HUDEP-2 (cell line): Measurements from ENCODE around the gene ALPP.
"Not testable (repeated sequence)": the region's sequence is repeated elsewhere in the genome, so short reads cannot be mapped to it uniquely, and the experiment has no call there.

Experiments used
- DNase-seq, 76 experiments: peaks; one replicate each; lab custom pipeline; 2025; ENCODE audit not compliant: unreplicated experiment in 76 of 76; lab: John Stamatoyannopoulos, UW

ALPP gene

DNA sequence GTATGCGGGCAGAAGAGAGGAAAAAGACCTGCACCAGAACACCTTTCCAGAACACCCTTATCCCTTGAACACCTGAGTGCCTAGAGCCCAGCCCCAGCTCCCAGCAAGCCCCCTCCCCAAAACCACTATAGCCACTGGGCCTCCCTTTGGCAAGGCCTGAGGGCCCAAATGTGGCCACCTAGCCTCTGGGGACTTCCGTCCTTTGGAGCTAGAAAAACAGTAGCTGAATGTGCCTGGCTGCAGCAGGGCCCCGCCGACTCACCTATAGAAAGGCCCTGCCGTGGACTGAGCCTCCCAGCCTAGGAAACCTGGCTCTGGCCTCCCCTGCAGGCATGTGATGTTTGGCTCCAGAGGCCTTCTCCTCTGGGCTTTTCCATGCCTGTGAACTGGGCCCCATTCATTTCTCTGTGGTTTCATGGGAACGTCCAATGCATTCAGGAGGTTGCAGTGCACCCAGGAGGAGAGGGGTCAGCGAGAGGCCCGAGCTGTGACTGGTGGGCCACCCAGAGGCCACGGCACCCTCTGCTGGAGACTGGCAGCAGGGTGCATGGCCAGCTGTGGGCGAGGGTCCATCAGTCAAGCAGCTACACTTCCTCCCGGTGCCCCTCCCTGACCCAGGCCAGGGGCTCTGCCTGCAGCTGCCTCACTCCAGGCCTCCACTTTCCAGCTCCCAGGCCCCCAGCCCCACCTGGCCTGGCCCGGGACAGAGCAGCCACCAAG lies 15.3 kb upstream of the ALPP start:
- not testable (repeated sequence) for DNase-seq

GRCh38 chr2:232363784-232364615 lies 14.6 kb upstream of the ALPP start:
- no peak for DNase-seq

GRCh38 chr2:232364806-232365594 lies 13.6 kb upstream of the ALPP start:
- not testable (repeated sequence) for DNase-seq

- peak in 23 of 76 experiments; percentile 2 to 50 (median 17) for DNase-seq
Observed at GRCh38 chr2:232365621-232366321, 12.8 kb upstream of the ALPP start.

DNA sequence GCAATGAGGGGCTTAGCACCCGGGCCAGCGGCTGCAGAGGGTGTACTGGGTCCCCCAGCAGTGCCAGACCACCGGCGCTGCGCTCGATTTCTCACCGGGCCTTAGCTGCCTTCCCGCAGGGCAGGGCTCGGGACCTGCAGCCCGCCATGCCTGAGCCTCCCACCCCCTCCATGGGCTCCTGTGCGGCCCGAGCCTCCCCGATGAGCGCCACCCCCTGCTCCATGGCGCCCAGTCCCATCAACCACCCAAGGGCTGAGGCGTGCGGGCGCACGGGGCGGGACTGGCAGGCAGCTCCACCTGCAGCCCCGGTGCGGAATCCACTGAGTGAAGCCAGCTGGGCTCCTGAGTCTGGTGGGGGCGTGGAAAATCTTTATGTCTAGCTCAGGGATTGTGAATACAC lies 12.1 kb upstream of the ALPP start:
- not testable (repeated sequence) for DNase-seq

- DNase-seq: no peak
Observed at GRCh38 chr2:232367016-232367415, 11.5 kb upstream of the ALPP start.

DNA sequence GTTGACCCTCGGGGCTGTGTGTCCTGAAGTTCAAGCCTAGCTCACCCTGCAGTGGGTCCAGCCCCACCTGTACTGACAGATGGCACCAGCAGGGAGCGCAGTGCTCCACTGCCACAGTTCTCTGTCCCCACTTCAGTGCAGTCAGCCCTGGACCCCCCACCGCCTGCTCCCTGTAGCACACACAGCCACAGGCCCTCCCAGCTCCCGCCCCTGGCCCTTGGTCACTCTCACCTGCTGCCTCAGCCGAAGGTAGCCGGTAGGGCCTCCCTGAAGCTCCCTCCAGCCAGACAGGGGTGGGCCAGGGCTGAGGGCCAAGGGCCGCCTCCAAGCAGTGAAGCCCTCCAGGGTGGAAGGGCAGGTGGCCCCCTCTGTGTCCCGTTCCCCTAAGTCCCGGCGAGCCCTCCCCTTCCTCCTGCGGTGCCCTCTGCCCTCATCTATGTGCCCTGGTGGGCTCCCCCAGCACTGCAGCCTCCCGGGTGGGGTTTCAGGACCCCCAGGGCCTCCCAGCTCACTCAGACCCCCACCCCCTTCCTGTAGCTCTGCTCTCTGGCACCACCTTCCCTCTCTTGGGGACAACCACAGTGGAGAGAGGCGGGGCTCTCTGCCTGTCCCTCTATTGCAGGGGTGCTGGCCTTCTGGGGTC lies 10.8 kb upstream of the ALPP start:
- DNase-seq: peak in 3 of 76 experiments; percentile 6 to 13 (median 10)

GRCh38 chr2:232368311-232368731 lies 10.2 kb upstream of the ALPP start:
- DNase-seq: no peak

DNA sequence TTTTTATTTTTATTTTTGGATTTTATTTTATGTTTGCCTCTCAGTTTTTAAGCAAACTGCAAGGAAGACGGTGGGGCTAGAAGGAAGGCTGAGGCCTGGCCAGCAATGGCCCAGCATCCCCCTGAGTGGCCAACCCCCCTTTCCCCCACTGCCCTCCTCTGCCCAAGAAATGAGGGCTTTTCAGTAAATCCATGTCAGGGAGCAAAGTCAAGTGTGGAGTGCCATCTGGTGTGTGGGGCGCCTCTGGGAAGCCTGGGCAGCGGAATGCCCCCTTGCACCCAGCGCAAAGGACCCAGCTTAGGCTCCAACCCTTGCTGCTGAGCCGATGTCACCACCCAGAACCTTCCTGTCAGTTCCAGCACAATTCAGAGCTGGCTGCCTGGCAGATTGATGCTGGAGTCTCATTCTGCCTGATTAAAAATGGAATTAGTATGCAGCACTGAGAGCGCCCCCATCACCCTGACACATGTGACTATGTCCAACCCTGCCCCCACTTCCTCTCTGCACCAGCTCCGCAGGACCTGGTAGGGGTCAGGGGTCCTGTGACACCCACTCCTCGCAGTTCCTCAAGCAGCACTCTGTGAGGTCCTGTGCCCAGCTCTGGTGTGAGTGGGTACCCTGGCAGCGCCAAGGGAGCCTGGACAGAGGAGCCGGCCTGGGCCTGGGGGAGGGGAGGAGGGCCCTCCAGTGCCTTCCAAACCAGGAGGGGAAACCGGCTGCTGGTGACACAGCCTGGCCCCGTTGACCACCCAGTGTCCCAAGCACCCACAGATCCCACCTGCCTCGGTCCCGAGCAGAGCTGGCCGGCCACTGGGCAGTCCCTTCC lies 9.2 kb upstream of the ALPP start:
- DNase-seq: no peak

DNA sequence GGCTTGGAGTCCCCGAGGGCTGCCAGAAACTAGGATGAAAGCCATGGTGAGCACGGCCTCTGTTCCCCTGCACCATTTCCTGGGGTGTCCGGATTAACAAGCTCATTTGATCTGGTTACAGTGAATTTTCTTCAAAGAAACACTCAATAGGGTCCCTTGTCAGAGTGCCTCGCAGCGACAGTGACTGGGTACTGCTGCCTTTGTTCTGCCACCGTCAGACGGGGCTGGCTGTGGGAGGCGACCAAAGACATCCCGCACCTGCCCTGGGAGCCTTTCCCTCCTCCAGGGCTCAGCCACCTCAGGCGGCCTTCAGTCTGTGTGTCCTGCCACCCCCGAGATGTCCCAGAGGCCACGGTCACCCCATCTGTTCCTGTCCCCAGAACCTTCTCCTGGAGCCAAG lies 8.5 kb upstream of the ALPP start:
- DNase-seq: not testable (repeated sequence)

GRCh38 chr2:232372231-232373208 lies 6.0 kb upstream of the ALPP start:
- no peak for DNase-seq

DNA sequence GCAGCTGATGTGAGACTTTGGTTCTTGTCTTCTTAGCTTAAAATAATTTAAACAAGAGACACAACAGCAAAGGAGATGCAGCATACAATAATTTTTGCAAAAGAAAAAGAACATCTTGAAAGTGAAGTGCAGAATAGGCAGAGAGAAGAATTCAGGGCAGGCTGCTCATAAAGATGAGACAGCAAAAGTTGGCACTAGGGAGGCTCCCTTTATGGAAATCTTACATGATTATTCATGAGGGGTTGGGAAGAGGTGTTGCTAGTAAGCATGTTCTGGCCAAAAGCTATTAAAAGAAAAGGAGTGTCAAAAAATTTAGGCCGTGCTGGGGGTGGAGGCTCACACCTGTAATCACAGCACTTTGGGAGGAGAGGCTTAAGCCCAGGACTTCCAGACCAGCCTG lies 4.2 kb upstream of the ALPP start:
- no peak for DNase-seq

- DNase-seq: no peak
Observed at GRCh38 chr2:232375164-232375563, 3.4 kb upstream of the ALPP start.

DNA sequence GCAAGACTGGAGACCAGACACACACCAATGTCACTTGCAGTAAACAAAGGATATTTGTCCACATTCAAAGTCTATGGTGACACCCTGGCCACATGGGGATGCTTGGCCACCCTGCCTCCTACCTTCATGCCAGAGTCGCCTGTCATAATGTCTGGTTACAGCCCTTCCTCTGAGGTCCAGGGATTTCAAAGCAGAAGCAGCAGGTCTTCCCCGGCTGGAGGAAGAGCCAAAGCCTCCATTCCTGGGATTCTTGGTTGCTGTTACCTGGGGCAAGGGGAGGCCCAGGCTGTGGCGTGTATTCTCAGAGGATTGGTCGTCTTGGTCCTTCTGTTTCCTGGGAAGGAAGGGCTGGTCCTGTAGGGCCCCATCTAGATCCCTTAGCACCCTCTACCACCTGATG lies 2.3 kb upstream of the ALPP start:
- DNase-seq: no peak

DNA sequence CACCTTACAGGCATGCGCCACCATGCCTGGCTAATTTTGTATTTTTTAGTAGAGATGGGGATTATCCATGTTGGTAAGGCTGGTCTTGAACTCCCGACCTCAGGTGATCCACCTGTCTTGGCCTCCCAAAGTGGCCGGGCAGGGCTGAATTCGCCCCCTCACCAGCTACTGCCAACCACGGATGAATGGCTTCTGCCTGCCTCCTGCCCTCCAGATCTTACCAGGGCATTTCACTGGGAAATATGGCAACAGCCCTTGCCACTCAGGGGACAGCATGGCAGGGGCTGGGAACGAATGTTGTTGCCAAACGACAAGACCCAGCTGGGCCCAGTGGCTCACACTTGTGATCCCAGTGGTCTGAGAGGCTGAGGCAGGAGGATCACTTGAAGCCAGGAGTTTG lies 1.8 kb upstream of the ALPP start:
- DNase-seq: no peak

DNA sequence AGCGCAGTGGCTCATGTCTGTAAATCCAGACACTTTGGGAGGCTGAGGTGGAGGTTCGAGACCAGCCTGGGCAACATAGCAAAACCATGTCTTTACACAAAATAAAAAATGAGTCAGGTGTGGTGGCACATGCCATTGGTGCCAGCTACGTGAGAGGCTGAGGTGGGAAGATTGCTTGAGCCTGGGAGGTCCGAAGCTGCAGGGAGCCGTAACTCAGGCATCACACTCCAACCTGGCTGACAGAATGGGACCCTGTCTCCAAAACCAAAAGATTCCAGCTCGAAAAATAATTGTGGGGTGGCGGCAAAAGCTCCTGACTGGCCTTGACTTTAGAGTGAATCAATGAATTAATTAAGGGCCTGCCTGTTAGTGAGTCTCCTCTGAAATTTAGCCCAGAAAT lies 1.2 kb upstream of the ALPP start:
- no peak for DNase-seq

DNA sequence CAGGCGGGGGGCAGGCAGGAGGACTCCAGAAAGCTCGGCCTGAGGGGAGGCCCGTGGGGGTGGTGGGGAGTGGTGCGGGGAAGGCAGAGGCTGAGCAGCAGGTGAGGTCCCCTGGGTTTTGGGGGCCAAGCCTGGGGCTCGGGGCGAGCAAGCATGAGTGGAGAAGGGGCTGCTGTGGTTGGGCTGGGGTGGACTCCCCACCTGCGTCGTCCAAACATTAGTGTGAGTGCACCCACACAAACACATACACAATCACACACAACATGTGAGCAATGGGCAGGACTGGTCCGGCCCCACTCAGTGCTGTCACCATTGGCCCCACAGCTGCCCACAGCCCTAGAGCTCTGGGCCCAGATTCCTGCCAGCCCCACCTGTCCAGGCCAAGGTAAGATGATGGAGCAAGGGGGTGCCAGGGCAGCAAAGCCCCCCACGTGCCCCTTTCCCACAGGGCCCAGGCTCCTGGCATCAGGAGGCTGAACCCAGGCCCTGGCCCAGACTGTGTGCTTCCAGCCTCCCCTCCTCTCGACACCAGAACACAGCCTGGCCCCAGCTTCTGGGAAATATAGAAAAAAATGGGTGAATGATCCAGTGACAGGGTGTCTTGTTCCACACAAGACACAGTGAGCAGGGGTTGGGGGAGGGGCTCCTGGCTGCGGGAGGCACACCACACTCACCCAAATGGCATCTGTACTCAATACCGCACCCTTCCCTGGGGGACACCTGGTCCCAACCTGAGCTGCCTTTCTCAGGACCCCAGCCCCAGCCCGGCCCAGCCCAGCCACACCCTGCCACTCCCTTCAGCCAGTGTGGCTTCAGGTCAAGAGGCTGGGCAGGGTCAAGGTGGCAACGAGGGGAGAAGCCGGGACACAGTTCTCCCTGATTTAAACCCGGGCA lies 463 bp upstream of the ALPP start:
- no peak for DNase-seq
